HEK293T (cell line): Measurements from ENCODE around the gene CRADD.

Source experiments
- BHLHE40 ChIP-seq: fragments of 450-650 bp; IDR thresholded peaks from 2 replicates; pipeline ENCODE4 v1.6.1; 2016; ENCODE audit warnings: mild to moderate bottlenecking, moderate library complexity, borderline replicate concordance
- FOXM1 ChIP-seq: fragments of 450-650 bp; IDR thresholded peaks from 2 replicates; pipeline ENCODE4 v1.6.1; 2017; ENCODE audit warnings: mild to moderate bottlenecking, borderline replicate concordance
- HDGF ChIP-seq: fragments of 450-650 bp; IDR thresholded peaks from 2 replicates; pipeline ENCODE4 v1.6.1; 2017; ENCODE audit warnings: antibody characterized with exemption, borderline replicate concordance
- NFRKB ChIP-seq: fragments of 450-650 bp; IDR thresholded peaks from 2 replicates; pipeline ENCODE4 v1.6.1; 2016; ENCODE audit warnings: mild to moderate bottlenecking, moderate library complexity
- SUZ12 ChIP-seq: fragments of 450-650 bp; IDR thresholded peaks from 2 replicates; pipeline ENCODE4 v1.6.1; 2016; ENCODE audit warnings: mild to moderate bottlenecking
- TARDBP ChIP-seq: fragments of 450-650 bp; IDR thresholded peaks from 2 replicates; pipeline ENCODE4 v1.6.1; 2016
- ZNF384 ChIP-seq: fragments of 450-650 bp; IDR thresholded peaks from 2 replicates; pipeline ENCODE4 v1.6.1; 2016

GRCh38 chr12:93888964-93889363 is 211.8 kb downstream of the CRADD start:
- TF ChIP-seq BHLHE40 (no peak), SUZ12 (no peak), FOXM1 (no peak), ZNF384 (no peak), TARDBP (no peak), NFRKB (no peak), HDGF (no peak)
